ENCODE results near the gene LRRC7.

LRRC7 gene

DNA sequence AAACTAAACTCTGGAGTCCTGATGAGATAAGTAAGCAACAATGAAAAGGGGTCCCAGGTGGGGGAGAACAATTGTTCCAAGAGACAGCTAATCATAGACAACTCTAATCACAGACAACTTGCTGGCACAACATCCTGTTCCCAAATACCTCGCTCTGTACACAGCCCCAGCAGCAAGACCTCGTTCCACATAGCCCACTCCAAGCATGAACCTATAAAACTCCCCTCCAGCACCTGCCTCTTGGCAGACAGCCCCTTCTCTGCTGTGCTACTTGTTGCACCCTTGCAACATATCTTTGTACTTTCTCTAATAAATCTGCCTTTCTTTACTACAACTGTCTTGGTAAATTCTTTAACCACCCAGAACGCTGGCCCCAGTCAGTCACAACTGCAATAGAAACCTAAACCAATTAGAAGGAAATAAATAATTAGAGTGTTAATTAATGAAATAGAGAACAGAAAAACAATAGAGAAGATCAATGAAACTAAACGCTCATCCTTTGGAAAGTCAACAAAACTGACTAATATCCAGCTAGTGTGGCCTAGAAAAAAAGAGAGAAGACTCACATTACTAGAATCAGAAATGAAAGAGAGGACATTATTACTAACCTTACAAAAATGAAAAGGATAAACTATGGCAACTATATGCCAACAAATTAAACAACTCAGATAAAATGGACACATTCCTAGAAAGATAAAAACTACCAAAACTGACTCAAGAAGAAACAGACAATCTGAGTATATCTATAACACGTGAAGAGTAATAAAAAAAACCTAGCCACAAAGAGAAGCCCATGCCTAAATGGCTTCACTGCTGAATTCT is 601.5 kb downstream of the LRRC7 start:
- no peak overlapping the region for H3K4me3 ChIP-seq (ENCODE audit: low read depth in 1 of 2, low read length in 2 of 2)
- no peaks in the 10 kb centered on the region for H3K27me3 ChIP-seq (ENCODE audit: insufficient read depth, low read length, poor library complexity)
- H3K9ac ChIP-seq (ENCODE audit: low read depth, low read length), result no peak overlapping the region
- H3K79me2 ChIP-seq (ENCODE audit: insufficient read depth, low read length), result no peaks in the 10 kb centered on the region
- H3K36me3 ChIP-seq (ENCODE audit: insufficient read depth, low read length), result peaks cover 16% of the 10 kb centered on the region; the same call in 1 of the 2 replicates
- no peak overlapping the region for H3K4me2 ChIP-seq (ENCODE audit: insufficient read depth, low read length)
- H3K27ac ChIP-seq (ENCODE audit: low read length), result no peak overlapping the region
- TF ChIP-seq EZH2 (IDR thresholded peaks at IDR 0.05; ENCODE audit: borderline replicate concordance, low read depth, low read length, severe bottlenecking), result no peak
- TF ChIP-seq, protein P1, sequence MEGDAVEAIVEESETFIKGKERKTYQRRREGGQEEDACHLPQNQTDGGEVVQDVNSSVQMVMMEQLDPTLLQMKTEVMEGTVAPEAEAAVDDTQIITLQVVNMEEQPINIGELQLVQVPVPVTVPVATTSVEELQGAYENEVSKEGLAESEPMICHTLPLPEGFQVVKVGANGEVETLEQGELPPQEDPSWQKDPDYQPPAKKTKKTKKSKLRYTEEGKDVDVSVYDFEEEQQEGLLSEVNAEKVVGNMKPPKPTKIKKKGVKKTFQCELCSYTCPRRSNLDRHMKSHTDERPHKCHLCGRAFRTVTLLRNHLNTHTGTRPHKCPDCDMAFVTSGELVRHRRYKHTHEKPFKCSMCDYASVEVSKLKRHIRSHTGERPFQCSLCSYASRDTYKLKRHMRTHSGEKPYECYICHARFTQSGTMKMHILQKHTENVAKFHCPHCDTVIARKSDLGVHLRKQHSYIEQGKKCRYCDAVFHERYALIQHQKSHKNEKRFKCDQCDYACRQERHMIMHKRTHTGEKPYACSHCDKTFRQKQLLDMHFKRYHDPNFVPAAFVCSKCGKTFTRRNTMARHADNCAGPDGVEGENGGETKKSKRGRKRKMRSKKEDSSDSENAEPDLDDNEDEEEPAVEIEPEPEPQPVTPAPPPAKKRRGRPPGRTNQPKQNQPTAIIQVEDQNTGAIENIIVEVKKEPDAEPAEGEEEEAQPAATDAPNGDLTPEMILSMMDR (IDR thresholded peaks at IDR 0.05; ENCODE audit: borderline replicate concordance, extremely low read depth, low read length, poor library complexity, severe bottlenecking), result no peak
- H2AFZ ChIP-seq (ENCODE audit: low read depth, low read length), result no peak overlapping the region
- no peaks in the 10 kb centered on the region for H3K9me3 ChIP-seq (ENCODE audit: insufficient read depth, low read length, severe bottlenecking)
- no peaks in the 10 kb centered on the region for H3K4me1 ChIP-seq (ENCODE audit: insufficient read depth, low read length)
- DNase-seq (no peak), ATAC-seq (ENCODE audit: insufficient read depth, low read depth) (no peak)
- H4K20me1 ChIP-seq (ENCODE audit: insufficient read depth, low read length), result no peaks in the 10 kb centered on the region

GRCh38 chr1:70171512-70171911 is 603.8 kb downstream of the LRRC7 start:
- no peak for ATAC-seq (ENCODE audit: insufficient read depth, low read depth)
- H2AFZ ChIP-seq (ENCODE audit: low read depth, low read length), result no peak overlapping the region

More at GRCh38 chr1:70171512-70171911, 603.8 kb downstream of the LRRC7 start:
- Histone ChIP-seq H3K36me3 (ENCODE audit: insufficient read depth, low read length) (peaks cover 21% of the 10 kb centered on the region; the same call in 1 of the 2 replicates), H4K20me1 (ENCODE audit: insufficient read depth, low read length) (no peaks in the 10 kb centered on the region), H3K27me3 (ENCODE audit: insufficient read depth, low read length, poor library complexity) (no peaks in the 10 kb centered on the region), H3K9me3 (ENCODE audit: insufficient read depth, low read length, severe bottlenecking) (no peaks in the 10 kb centered on the region), H3K79me2 (ENCODE audit: insufficient read depth, low read length) (no peaks in the 10 kb centered on the region), H3K9ac (ENCODE audit: low read depth, low read length) (no peak overlapping the region), H3K4me2 (ENCODE audit: insufficient read depth, low read length) (no peak overlapping the region), H3K27ac (ENCODE audit: low read length) (no peak overlapping the region), H3K4me1 (ENCODE audit: insufficient read depth, low read length) (no peaks in the 10 kb centered on the region), H3K4me3 (ENCODE audit: low read depth in 1 of 2, low read length in 2 of 2) (no peak overlapping the region)
- TF ChIP-seq, protein P1 (IDR thresholded peaks at IDR 0.05; ENCODE audit: borderline replicate concordance, extremely low read depth, low read length, poor library complexity, severe bottlenecking), result no peak
- TF ChIP-seq EZH2 (IDR thresholded peaks at IDR 0.05; ENCODE audit: borderline replicate concordance, low read depth, low read length, severe bottlenecking), result no peak
- DNase-seq, result no peak

Measured in DND-41 (cell line).